HG03460 (cell line): ENCODE data around the gene GABBR1.
"Not testable (repeated sequence)": the region's sequence is repeated elsewhere in the genome, so short reads cannot be mapped to it uniquely, and the experiment has no call there.

ENCODE experiments used
- ATAC-seq: cut with Tn5 transposase; IDR thresholded peaks from one replicate; pipeline ENCODE4 v1.9.1; 2021; ENCODE audit not compliant: unreplicated experiment

Gene GABBR1

DNA sequence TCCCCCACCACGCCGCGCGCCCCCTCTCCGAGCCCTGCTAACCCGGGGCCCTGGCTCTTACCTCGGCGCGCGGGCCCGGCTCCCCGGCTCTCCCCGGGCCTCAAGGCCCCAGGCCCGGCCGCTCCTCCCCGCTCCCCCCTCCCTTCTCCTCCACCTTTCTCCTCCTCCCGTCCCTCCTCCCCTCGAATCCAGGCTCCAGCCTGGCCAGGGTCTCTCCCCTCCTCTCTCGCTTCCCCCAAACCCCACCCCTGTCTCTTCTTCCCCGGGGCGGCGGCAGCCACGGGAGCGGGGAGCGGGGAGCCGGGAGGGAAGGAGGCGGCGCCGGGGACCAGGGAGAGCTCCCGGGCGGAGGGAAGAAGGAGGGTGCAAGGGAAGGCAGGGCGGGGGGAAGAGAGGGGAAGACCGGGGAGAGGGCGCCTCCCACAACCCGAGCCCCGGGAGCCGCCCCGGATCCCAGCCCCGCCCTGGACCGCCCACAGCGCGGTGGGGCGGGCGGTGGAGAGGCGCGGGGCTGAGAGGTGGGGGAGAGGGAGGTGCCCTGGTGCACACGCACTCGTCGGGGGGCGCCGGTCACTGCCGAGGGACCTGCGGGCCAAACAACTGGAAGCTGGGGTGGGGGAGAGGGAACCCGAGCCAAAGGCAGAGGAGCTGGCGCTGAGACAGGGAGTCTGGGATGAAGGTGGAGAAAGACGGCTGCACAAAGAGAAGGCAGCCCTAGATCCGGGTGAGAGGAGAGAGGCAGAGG lies at the start of gene GABBR1:
TSS of gene GABBR1 (minus strand) at position 395 of the 745 bp plus-strand sequence. CDS start 798 bp downstream, outside the sequence.
- peak; percentile 69 for ATAC-seq

DNA sequence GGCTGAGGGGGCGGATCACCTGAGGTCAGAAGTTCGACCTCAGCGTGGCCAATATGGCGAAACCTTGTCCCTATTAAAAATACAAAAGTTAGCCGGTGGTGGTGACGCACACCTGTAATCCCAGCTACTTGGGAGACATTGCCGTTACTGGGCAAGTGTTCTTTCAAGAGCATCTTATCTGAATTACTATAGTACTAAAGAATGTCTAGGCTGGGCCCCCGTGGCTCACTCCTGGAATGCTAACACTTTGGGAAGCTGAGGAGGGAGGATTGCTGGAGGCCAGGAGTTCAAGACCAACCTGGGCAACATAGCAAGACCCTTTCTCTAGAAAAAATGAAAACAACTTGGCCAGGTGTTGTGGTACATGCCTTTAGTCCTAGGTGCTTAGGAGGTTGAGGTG lies 48.8 kb upstream of the GABBR1 start:
- ATAC-seq, result no peak

DNA sequence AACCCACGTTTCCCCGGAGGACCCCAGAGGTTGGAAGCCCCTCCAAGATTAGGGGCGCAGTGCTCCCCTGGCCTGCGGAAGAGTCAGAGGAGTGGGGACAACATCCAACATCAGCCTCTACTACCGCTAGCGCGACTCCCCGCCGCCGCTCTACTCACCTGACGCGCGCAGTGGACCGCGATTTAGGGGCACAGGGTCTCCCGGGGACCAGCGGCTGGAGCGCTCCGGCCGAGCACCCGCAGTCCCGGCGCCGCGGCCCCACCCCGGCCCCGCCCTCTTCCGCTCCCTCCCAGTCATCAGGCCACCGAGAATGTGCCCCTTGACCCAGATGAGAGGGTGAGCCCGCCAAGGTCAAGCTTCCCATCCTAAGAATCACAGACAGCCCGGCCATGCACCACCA lies 47.9 kb upstream of the GABBR1 start, which contains the start of gene ZFP57:
TSS of gene ZFP57 (minus strand) at position 249 of the 400 bp plus-strand sequence. CDS start 4,149 bp downstream, outside the sequence.
- no peak for ATAC-seq

DNA sequence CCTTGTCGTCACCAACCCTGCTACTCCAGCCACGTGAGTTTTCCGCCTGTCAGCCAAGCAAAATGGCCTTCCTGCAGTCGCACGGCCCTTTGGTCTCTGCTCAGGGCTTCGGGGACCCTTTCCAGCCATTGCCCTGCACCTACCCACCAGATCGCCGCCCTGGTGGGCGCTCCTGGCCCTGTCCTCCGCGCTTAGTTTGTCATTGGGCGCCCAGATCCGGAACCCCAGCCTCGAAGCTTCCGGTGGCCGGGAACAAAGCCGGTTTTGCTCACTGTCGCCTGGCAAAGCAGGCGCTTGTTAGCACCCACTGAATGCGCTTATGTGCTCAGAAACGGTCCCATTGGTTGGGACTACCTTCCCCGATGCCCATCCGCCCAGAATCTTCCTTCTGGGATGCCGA lies 47.4 kb upstream of the GABBR1 start:
- no peak for ATAC-seq

DNA sequence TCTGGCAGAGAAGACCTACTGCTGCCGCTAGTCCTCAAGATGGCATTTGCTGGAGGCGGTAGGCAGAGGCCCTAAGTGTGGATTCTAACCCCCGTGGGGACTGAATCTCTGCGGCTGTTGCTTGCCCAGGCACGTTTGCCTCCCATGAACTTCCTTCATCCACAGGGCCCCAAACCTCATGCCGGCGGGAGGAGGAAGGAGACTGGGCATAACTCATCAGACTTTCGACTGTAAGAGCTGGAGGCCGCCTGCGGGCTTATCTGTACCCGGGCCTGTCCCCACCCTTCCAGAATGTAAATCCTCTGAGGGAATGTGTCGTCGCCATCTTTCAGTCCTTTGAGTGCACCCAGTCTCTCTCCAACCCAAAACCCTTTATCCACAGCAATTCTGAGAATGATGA lies 47.0 kb upstream of the GABBR1 start:
- ATAC-seq, result no peak

DNA sequence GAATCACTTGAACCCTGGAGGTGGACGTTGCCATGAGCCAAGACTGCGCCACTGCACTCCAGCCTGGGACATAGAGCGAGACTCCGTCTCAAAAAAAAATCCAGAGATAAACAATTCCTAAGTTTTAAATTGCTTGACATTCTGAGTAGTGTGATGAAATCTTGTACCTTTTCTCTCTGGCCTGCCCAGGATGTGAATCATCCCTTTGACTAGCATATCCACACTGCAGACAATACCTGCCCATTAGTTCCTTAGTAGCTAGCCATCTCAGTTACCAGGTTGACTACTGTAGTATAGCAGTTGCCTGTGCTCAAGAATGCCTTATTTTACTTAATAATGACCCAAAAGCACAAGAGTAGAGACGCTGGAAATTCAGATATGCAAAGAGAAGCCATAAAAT lies 45.1 kb upstream of the GABBR1 start:
- no peak for ATAC-seq

DNA sequence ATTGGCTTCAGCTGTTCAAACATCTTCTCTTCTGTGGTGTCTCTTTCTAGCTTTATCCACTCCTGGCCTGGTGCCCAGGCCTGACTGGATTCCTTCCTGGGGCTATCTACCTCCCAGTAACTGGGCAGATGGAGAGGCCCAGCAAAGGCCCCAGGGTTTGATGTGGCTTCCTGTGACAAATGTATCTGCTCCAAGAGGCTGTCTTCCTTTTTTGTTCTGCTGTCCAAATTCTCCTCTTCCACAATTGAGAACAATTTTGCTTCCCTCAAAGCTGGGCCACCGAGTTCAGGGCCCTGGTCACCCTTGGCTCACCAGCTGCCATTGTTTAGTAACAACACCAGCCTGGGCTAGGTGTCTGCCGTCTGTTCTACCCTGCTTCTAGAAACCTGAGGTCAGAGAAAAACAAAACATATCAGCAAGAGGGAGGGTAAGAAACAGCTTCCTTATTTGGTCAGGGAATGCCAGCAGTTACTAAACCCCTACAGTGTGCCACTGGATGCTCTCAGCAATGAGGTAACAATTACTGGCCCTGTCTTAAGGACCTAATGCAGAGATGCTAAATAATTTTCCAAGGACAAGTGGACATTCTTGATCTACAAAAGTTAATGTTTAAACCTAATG lies 44.1 kb upstream of the GABBR1 start:
- ATAC-seq, result no peak

DNA sequence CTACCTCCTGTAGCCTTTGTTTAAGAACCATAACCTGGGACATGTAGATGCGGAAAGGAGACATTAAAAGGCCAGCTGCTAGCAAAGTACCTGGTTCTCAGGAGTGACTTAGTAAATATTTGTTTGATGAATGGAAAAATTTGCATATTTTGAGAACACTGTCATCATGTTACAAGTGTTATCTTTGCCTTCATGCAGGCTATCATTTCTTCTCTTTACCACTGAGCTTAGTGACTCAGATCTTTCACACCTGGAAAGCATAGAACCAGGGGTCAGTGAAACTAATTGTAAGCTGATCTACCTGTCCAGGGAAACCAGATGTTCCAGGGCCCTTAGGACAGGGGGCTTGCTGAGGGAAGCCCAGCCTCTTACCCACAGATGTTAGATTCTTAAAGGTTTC lies 42.6 kb upstream of the GABBR1 start:
- no peak for ATAC-seq

DNA sequence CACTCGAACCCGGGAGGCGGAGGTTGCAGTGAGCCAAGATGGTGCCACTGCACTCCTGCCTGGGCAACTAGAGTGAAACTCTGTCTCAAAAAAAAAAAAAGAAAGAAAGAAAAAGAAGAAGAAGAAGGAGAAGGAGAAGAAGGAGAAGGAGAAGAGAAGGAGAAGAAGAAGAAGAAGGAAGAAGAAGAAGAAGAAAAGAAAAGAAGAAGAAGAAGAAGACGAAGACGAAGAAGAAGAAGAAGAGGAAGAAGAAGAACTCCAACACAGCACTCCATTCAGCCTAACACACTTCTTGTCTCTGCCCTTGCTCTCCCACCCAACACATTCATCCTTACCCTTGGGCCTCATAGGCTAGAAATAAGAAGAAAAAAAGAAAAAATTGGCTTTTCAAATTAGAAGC lies 41.0 kb upstream of the GABBR1 start:
- no peak for ATAC-seq

DNA sequence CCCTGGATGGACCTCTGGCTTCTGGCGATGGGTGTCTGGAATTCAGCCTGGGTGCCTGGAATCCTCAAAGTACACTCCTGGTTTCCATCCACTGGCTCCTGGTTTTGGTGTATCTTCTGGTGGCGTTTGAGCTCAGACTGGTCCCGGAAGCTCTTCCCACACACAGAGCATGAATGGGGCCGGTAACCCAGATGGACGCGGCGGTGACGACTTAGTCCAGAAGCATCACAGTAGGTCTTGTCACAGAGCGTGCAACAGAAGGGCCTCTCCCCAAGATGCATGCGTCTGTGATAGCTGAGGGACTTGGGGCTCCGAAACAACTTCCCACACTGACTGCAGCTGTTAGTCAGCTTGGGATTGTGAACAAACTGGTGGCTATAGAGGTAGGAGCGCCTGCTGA lies 40.2 kb upstream of the GABBR1 start:
- ATAC-seq, result no peak

DNA sequence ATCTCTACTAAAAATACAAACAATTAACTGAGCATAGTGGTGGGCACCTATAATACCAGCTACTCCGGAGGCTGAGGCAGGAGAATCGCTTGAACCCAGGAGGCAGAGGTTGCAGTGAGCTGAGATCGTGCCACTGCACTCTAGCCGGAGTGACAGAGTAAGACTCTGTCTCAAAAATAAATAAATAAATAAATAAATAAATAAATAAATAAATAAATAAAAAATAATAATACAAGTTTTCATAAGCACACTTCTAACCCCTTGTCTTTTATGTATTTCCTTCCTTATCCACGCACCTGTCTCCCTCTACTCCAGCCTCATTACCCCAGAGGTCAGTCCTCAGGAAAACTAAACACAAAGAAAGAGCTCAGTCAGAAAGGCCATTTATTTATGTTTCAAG lies 39.1 kb upstream of the GABBR1 start:
- not testable (repeated sequence) for ATAC-seq

DNA sequence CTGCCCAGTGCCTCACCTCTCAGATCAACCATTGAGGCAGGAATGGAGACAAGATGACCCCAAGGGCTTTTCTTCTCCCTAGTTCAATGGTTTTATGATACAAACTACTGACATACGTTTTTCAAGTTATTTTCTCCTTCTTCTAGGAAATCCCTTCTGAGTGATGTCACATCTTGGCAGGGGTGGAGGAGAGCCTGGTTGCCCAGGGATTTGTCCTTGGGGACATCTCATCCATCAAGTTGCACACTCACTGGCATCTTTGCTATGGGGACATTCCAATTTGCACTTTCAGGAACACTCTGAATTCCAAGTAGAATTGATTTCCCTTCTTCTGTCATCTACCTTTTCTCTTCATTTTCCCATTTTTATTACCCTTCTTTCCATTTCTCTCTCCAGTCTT lies 38.0 kb upstream of the GABBR1 start:
- ATAC-seq, result no peak

DNA sequence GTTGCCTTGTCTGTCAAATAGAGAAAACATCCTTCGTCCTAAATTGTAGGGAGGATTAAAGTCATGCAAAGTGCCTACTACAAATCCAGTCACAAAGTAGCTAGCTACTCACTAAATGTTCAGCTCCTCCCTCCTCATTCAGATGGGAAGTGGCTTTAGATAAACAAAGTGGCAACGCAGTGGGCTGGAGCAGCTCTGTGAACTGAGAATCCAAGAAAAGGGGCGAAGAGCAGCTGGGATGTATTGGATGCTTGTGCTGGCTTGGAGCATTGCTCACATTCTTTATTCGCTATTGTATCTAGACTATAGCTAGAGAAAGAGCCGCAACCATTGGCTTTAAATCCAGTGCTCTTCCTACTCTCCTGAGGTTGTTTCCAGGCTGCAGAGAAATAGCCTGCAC lies 34.2 kb upstream of the GABBR1 start:
- no peak for ATAC-seq

DNA sequence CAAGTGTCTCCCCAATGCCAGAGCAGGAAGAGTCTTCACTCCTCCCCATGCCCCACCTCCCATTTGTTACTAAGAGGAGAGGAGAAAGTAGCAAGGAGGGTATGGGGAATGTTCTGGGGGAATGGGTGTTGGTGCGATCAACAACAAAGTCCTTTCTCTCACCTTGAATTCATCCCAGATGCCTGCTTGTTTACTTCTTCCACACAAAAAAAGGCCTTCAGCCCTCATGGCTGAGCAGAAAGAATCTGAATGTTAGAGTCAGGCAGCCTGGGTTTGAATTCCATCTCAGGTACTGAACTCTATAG lies 33.8 kb upstream of the GABBR1 start:
- no peak for ATAC-seq

DNA sequence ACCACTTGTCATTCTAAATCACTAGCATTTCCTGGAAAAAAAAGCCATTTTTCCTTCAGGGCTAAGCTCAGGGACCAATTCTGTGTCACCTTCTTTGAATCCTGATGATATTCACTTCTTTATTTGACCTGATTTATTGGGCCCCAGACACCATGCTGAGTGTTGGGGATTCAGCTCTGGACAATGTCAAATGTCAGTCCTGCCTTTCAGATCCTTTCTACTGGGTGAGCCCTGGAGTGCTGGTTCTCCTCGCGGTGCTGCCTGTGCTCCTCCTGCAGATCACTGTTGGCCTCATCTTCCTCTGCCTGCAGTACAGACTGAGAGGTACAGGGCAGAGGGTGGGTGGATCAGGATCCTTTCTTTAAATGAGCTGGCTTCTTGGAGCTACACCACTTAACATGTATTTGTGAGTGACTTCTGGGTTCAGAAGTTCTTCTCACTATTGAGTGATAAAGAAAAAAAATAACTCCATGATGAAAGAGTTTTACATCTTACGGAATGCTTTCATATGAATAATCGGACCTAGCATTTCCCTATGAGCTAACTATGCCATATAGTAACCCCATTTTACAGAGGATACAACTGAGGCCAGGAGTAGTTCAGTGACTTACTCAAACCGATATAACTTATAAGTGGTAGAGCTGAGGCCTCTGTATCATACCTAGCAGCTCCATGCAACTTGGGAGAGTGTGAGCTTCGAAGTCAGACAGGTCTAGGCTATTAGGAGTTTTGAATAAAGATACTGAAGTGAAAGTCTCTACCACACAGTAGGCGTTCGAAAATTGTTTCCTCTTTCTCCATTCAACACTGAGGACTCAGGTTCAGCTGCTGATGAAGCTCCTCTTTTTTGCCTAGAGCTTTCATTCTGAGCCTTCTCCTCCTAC lies 33.2 kb upstream of the GABBR1 start:
- no peak for ATAC-seq

DNA sequence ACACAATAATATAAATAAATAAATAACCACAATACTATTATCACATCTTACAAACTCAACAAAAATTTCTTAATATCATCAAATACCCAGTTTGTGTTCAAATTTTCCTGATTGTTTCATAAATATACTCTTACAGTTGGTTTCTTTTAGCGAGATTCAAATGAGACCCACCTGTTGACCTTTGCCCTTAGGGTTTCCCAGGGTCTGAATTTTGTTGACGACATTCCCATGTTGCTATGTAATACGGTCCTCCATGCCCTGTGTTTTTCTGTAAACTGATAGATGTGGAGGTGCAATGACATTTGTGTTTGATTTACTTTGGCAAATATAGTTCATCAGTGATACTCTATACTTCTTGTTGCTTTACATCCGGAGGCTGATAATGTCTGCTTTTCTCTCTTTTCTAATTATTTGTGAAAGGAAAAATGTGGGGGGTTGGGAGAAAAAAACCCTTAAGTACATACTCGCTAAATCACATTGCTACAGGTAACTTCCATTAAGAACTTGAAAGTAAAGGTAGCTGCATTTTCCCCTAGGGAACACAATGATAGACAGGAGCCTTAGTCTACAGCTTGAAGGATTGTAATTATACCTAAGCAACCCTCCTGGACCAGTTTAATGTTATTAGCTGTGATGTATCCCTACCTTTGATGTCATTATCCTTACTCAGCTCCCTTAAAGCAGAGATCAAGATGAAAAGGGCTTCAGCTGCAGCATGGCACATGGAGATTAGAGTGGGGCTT lies 30.5 kb upstream of the GABBR1 start:
- no peak for ATAC-seq

DNA sequence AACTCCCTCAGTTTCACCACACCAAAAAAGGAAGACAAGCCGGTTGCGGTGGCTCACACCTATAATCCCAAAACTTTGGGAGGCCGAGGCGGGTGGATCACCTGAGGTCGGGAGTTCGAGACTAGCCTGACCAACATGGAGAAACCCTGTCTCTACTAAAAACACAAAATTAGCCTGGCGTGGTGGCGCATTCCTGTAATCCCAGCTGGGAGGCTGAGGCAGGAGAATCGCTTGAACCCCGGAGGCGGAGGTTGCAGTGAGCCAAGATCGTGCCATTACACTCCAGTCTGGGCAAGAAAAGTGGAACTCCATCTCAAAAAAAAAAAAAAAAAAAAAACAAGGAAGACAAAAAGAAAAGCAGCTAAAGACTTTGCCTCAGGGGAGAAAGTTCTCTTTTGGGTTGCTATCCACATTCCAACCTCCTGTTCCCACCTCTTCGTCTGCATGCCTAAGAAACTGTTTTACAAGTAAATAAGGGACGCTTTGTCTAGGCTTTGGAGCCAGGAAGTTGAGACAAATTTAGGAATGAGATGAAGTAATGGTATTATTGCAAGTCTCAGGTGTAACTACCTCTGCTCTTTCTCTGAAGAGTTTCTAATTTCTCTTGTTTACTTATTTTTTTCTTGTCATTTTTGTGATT lies 28.6 kb upstream of the GABBR1 start:
- ATAC-seq, result not testable (repeated sequence)

DNA sequence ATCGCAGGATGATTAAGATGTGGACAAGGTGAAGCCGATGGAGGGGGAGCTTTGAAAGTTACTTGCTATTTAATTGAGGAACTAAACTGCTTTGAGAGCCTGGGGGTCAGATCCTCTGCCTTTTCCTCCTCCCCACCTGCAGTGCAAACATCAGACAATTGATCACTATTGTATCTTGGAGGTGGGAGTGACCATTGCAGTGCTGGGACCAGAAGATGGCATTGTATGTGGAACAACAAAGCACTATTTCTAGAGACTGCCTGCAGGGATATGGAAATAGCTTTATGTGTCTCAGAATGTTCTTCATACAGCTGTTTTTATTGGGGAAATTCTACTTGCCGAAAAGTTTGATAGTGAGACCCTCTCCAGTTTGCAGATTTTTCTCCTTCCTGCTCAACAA lies 28.1 kb upstream of the GABBR1 start:
- ATAC-seq, result no peak

DNA sequence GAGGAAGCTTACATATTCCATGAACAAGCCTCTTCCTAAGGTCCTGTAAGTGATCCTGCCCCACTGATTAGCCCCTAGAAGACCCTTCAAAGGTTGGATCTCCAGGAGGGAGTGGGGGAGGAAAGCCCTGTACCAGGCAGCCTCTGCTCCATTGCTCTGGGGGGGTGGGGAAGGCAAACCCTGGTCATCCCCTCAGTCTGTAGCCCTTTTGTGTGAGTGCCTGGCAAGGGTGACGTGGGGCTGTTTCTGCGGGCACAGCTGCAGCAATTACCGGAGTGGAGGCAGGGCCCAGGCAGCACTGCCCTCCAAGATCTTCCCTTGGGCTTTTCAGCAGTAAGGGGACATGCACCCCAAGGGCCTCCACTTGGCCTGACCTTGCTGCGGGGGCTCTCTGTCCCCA lies 23.8 kb upstream of the GABBR1 start, which contains the start of gene MOG:
TSS of gene MOG (plus strand) at position 295 of the 400 bp plus-strand sequence. CDS start 118 bp downstream, outside the sequence.
- ATAC-seq, result no peak

DNA sequence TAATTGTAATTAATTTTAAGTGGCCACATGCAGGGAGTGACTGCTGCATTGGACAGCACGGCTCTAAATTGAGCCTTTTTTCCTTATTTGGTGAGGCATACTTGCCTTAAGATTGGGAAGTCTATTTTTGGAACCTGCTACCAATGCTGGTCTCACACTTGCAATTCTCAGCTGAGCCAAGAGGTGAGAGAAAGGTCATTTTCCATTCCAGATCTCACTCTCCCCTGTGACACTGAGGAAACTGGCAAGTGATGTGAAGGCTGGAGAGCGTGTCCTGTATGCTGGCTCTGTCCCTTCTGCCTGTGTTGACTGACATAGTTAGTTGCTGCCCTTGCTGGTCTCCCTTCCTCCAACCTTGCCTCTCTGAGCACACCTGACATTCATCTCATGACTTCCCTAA lies 23.2 kb upstream of the GABBR1 start:
- no peak for ATAC-seq

DNA sequence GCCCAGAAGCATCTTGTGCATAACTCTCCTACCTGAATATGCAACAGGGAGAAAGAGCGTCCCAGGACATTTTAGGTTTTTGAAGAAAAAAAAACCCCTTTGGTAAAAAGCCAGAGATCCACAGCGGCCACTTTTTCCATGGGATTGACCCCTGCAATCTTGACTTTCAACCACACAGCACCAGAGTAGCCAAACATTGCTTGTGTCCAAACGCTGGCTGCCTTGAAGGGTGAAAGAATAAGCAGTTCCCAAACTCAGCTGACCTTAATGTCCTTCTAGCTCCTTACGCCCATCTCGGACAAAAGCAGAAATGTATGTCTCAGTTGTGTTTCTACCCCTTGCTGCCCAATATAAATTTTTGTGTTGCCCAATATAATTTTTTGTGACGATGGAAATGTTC lies 22.7 kb upstream of the GABBR1 start:
- ATAC-seq, result no peak
